Skeletal muscle satellite cell (primary cell): ENCODE data around the gene TP73.
A peak's percentile ranks its signal among the peaks of the same experiment; 100 is the strongest.
"Not testable (repeated sequence)": the region's sequence is repeated elsewhere in the genome, so short reads cannot be mapped to it uniquely, and the experiment has no call there.

Experiments used
- H3K27me3 ChIP-seq: 2 replicates; pipeline ENCODE4 v1.7.0; 2013; ENCODE audit warnings: low read length; ENCODE audit not compliant: control insufficient read depth, insufficient read depth
- H3K36me3 ChIP-seq: 2 replicates; pipeline ENCODE4 v1.7.0; 2013; ENCODE audit warnings: mild to moderate bottlenecking, control low read depth, low read length; ENCODE audit not compliant: insufficient read depth
- H3K4me1 ChIP-seq: 2 replicates; pipeline ENCODE4 v1.7.0; 2013; ENCODE audit warnings: low read length; ENCODE audit not compliant: control insufficient read depth, insufficient read depth
- H3K4me2 ChIP-seq: 2 replicates; pipeline ENCODE4 v1.7.0; 2013; ENCODE audit warnings: mild to moderate bottlenecking, low read length
- H3K4me3 ChIP-seq: 2 replicates; pipeline ENCODE4 v1.7.0; 2013; ENCODE audit warnings: low read length
- H3K9ac ChIP-seq: 2 replicates; pipeline ENCODE4 v1.7.0; 2013; ENCODE audit warnings: mild to moderate bottlenecking, low read depth, low read length, moderate library complexity
- H3K9me3 ChIP-seq: replicated peaks from 2 replicates; pipeline ENCODE4 v1.7.0; 2013; ENCODE audit warnings: mild to moderate bottlenecking, control low read depth, low read length

The TP73 gene

DNA sequence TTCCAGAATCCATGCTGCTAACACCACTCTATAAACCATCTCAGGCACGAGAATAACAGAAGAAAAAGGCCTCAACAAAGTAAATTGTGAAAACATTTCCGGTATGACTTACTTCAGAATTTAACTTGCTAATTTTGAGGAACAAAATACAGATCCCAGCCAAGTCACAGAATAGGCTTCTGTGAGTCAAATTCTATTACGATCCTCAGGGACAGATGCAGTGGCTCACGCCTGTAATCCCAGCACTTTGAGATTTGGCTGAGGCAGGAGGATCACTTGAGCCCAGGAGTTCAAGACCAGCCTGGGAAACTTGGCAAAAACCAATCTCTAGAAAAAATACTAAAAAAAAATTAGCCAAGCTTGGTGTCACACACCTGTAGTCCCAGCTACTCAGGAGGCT is 91.1 kb downstream of the TP73 start:
- Histone ChIP-seq H3K36me3 (peaks cover 23% of the 10 kb centered on the region), H3K4me1 (peaks cover 20% of the 10 kb centered on the region), H3K4me3 (no peak overlapping the region), H3K4me2 (no peak overlapping the region), H3K9me3 (no peaks in the 10 kb centered on the region), H3K9ac (no peak overlapping the region), H3K27me3 (no peaks in the 10 kb centered on the region)

DNA sequence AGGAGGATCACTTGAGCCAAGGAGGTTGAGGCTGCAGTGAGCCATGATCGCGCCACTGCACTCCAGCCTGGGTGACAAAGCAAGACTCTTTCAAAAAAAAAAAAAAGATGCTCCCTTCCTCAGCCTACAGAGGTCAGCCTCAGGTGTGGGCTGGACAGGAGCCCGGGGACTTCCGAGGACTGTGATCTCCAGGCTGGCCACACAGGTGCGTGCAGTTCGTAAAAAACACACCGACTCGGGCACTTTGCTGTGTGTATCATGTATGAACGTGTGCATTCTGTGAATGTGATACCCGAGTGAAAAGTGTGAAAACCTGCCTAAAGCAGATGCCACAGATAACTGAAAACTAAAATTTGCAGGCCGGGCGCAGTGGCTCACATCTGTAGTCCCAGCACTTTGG is 91.5 kb downstream of the TP73 start:
- Histone ChIP-seq H3K36me3 (peaks cover 19% of the 10 kb centered on the region), H3K9ac (no peak overlapping the region), H3K4me2 (no peak overlapping the region), H3K9me3 (no peaks in the 10 kb centered on the region), H3K4me1 (peaks cover 20% of the 10 kb centered on the region), H3K27me3 (no peaks in the 10 kb centered on the region), H3K4me3 (no peak overlapping the region)

DNA sequence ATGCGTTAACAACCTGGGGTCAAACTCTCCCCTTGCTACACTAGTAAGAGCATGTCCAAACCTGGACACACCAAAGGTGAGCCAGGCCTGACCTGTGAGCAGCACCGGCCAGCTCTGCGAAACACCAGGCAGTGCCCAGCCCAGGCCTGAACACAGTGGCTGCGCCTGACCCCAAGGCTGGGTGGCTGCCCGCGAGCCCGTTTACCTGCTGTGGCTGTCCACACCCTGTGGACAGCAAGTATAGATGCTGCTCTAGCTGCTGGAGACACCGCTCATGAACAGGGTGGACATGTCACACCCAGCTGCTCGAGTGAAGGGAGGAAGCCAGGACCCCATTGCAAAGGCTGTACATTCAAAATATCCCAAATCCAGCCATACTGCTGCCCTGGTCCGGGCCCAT is 92.3 kb downstream of the TP73 start:
- H3K27me3 ChIP-seq = no peaks in the 10 kb centered on the region
- peaks cover 14% of the 10 kb centered on the region for H3K36me3 ChIP-seq
- H3K4me2 ChIP-seq = no peak overlapping the region
- no peak overlapping the region for H3K9ac ChIP-seq
- no peaks in the 10 kb centered on the region for H3K9me3 ChIP-seq
- H3K4me1 ChIP-seq = peaks cover 20% of the 10 kb centered on the region
- no peak overlapping the region for H3K4me3 ChIP-seq

DNA sequence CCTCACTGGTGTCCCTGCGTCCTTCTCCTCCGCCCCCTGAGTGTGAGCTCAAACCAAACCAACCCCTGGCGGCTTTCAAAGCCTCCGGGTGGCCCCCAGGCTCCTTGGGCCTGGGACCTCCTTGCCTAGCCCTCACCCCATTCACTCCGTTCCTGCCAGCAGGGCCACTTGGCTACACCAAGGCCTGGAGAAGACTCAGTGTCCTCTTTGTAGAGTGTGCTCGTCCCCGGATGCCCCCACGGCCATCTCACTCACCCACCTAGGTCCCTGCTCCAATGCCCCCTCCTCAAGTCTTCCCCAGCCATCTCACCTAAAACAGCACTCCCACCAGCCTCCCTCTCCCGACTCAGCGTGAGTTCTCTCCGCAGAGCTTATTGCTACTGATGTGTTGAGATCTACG is 92.8 kb downstream of the TP73 start:
- Histone ChIP-seq H3K9ac (no peak overlapping the region), H3K4me3 (no peak overlapping the region), H3K4me1 (peaks cover 20% of the 10 kb centered on the region), H3K4me2 (peak overlapping the region; percentile 84), H3K36me3 (peaks cover 11% of the 10 kb centered on the region), H3K27me3 (no peaks in the 10 kb centered on the region), H3K9me3 (no peaks in the 10 kb centered on the region)

DNA sequence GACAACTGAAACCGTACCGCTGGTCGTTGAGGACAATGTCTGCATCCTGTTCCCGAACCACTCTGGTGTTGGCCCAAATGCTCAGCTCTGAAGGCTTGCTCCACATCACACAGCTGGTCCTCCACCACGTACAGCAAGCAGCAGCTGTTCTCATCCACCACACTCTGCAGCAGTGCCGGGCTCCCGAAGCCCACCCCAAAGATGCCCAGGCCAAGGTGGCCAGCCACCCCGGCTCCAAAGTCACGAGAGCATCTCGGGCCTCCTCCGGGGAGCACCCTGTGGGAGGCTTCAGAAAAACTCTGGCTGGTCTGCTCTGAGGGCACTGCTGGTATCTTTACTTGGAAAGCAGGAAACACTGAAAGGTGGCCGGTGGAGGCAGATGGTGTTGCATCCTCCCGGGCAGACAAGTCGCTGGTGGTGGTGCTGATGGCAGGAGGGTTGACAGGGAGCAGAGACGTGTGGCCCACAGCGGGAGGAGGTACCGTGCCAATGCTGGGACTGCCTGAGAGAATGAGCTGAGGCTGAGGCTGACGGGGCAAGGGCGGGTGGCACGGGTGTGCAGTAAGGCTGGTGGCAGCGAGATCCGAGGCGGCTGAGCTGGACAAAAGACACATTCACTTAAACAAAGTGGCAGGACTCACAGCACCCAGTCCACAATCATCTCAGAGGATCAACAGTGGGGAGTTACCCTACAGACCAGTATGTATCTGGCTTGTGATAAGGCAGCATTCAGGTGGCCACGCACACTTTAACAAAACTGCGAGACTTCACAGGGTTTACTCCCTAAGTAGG is 93.5 kb downstream of the TP73 start:
- Histone ChIP-seq H3K27me3 (peaks cover 7% of the 10 kb centered on the region), H3K4me3 (peak overlapping the region; percentile 77), H3K36me3 (peaks cover 10% of the 10 kb centered on the region), H3K9ac (no peak overlapping the region), H3K4me1 (peaks cover 20% of the 10 kb centered on the region), H3K4me2 (peak overlapping the region; percentile 84), H3K9me3 (no peaks in the 10 kb centered on the region)

DNA sequence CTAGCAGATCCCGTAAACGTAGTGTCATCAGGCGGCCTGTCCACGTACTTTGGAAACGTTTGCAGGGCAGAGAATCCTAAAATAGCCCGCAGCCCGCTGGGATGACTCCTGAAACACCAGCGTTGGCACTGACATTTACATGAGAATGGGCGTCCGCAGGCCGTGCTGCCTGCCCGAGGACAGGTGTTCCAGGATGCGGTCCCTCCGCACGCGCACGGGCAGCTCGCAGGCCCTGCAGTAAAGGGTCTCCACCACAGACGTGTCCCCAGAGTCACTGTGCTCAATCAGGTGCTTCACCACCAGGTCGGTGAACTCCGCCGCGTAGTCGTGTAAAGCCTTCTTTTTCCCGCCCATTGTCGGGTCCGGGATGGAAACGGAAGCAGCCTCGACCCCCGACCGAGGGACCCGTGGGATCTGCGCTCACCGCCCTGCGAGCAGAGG is 94.1 kb downstream of the TP73 start:
- peaks cover 9% of the 10 kb centered on the region for H3K27me3 ChIP-seq
- H3K4me3 ChIP-seq = peak overlapping the region; percentile 77
- peaks cover 10% of the 10 kb centered on the region for H3K36me3 ChIP-seq
- H3K4me2 ChIP-seq = peak overlapping the region; percentile 84
- H3K4me1 ChIP-seq = peaks cover 20% of the 10 kb centered on the region
- H3K9ac ChIP-seq = peak overlapping the region; percentile 80
- H3K9me3 ChIP-seq = no peaks in the 10 kb centered on the region

DNA sequence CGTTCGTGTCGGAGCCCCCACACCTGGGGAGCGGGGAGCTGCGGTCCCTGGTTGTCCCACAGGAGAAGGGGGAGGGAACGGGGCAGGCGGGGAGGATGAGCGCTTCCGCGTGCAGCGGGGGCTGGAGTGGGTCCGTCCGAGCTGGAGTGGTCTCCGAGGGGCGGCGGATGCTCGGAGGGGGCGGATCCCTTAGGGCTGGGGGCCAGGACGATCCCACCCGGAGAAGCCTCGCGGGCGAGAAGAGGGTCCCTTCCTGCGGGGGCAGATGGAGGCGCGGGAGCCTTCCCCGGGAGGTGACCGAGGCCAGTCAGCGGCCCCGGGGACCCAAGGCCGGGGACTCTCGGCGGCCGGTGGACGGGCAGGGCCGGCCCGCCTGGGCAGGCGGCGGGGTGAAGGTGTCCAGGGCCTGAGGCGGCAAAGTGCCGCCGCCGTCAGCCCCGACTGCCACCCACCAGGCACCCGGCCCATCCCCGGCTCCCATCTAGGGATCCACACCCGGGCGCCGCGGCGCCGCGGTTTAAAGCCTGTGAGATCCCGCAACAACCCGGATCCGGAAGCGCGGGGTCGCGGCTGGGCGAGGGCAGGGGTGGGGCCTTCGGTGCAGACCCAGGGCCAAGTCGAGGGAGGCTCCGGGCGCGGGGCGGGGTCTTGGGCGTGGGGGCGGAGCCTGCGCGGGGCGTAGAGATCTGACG is 94.7 kb downstream of the TP73 start:
- Histone ChIP-seq H3K4me1 (peaks cover 20% of the 10 kb centered on the region), H3K27me3 (peaks cover 10% of the 10 kb centered on the region), H3K9ac (peak overlapping the region; percentile 80), H3K4me3 (peak overlapping the region; percentile 77), H3K4me2 (peak overlapping the region; percentile 84), H3K9me3 (no peaks in the 10 kb centered on the region), H3K36me3 (peaks cover 10% of the 10 kb centered on the region)

DNA sequence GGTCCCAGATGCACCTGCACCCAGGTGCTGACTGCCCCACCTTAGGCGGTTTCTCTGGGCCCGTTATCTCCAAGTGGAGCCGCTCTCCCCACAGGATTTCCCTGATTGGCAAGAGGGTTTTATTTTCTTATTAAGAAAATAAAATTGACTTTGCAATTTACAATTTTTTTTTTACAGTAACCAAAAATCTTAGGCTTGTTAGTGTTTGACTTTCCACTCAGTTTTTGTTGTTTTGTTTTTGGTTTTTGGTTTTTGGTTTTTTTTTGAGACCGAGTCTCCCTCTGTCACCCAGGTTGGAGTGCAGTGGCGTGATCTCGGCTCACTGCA is 95.2 kb downstream of the TP73 start:
- Histone ChIP-seq H3K9me3 (no peaks in the 10 kb centered on the region), H3K9ac (peak overlapping the region; percentile 80), H3K27me3 (peaks cover 15% of the 10 kb centered on the region), H3K4me3 (peak overlapping the region; percentile 77), H3K4me2 (peak overlapping the region; percentile 84), H3K36me3 (peaks cover 5% of the 10 kb centered on the region), H3K4me1 (peaks cover 20% of the 10 kb centered on the region)

DNA sequence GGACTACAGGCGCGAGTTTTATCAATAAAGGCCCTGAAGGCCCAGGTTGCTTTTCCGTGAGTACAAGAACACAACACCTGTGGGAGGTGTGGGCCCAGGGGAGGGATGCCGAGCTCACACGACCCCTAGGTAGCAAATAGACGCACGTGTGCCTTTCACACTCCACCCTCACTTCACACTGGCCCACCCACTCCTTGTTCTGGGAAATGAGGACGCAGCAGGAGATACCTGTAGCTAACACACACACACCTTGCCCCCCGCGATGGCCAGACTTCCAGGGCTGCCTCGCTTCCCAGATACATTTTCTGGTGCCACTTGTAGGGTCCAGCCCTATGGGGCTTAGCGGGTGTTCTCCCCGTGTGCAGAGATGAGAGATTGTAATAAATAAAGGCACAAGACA is 95.6 kb downstream of the TP73 start:
- H3K9ac ChIP-seq = peak overlapping the region; percentile 80
- peak overlapping the region; percentile 84 for H3K4me2 ChIP-seq
- no peaks in the 10 kb centered on the region for H3K9me3 ChIP-seq
- H3K4me1 ChIP-seq = peaks cover 20% of the 10 kb centered on the region
- H3K36me3 ChIP-seq = peaks cover under 1% of the 10 kb centered on the region
- peak overlapping the region; percentile 77 for H3K4me3 ChIP-seq
- peaks cover 19% of the 10 kb centered on the region for H3K27me3 ChIP-seq

DNA sequence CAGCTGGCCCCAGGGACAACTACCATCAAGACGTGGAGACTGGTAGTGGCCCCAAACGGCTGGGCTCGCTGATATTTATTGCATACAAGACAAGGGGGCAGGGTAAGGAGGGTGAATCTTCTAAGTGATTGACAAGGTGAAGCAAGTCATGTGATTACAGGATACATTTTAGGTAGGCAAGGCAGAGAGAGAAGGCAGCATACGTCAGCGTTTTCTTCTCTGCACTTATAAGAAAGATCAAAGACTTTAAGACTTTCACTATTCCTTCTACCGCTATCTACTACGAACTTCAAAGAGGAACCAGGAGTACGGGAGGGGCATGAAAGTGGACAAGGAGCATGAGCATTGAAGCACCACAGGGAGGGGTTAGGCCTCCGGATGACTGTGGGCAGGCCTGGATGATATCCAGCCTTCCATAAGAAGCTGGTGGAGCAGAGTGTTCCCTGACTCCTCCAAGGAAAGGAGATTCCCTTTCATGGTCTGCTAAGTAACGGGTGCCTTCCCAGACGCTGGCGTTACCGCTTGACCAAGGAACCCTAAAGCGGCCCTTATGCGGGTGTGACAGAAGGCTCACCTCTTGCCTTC is 96.1 kb downstream of the TP73 start:
- not testable (repeated sequence) for H3K36me3 ChIP-seq, H3K4me2 ChIP-seq, H3K4me3 ChIP-seq, H3K9ac ChIP-seq, H3K9me3 ChIP-seq
- peaks cover 20% of the 10 kb centered on the region for H3K4me1 ChIP-seq
- H3K27me3 ChIP-seq = peaks cover 21% of the 10 kb centered on the region

DNA sequence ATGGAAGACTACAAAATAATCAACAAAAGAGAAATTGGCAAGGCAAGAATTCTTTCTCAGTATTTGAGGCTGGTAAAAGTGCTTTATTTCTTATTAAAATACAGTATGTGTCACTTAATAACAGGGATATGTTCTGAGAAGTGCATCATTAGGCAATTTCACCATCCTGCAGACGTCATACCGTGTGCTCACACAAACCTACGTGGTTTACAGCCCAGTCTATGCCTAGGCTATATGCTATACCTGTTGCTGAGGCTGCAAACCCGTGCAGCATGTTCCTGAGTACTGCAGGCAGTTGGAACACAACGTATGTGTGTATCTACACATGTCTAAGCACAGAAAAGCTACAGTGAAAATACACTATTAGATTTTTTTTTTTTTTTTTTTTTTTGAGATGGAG is 97.2 kb downstream of the TP73 start:
- Histone ChIP-seq H3K27me3 (peaks cover 27% of the 10 kb centered on the region), H3K9ac (no peak overlapping the region), H3K9me3 (no peaks in the 10 kb centered on the region)

More for the DNA sequence above, 97.2 kb downstream of the TP73 start:
- Histone ChIP-seq H3K36me3 (no peaks in the 10 kb centered on the region), H3K4me1 (peaks cover 20% of the 10 kb centered on the region), H3K4me3 (no peak overlapping the region), H3K4me2 (no peak overlapping the region)
